Fibroblast of lung (primary cell): ENCODE measurements around the gene MAPKAP1. TPM values are rescaled to one million over a fixed set of nuclear protein-coding genes. Genes with fewer than 3 reads are reported as not detected.
A peak's percentile ranks its signal among the peaks of the same experiment; 100 is the strongest.

Experiments used
- DNase-seq, 2 donors: peaks; one replicate each; pipeline versions ENCODE4 v3.0.0 to v3.0.0-alpha.2; 2010; ENCODE audit warnings: low read depth in 2 of 2
- H2AFZ ChIP-seq: 2 replicates; pipeline ENCODE4 v1.5.1; 2012; ENCODE audit warnings: low read length, control low read depth, inconsistent platforms
- H3K27ac ChIP-seq: 2 replicates; pipeline ENCODE4 v1.5.1; 2011; ENCODE audit warnings: low read length, control low read depth; ENCODE audit not compliant: insufficient read depth
- H3K27me3 ChIP-seq: 2 replicates; pipeline ENCODE4 v1.5.1; 2011; ENCODE audit warnings: mild to moderate bottlenecking, low read length; ENCODE audit not compliant: control insufficient read depth, insufficient read depth
- H3K36me3 ChIP-seq: 2 replicates; pipeline ENCODE4 v1.5.1; 2011; ENCODE audit warnings: low read length; ENCODE audit not compliant: control insufficient read depth, insufficient read depth
- H3K4me1 ChIP-seq: 2 replicates; pipeline ENCODE4 v1.5.1; 2011; ENCODE audit warnings: low read length; ENCODE audit not compliant: control insufficient read depth, insufficient read depth; ENCODE audit errors: extremely low read depth
- H3K4me2 ChIP-seq: 2 replicates; pipeline ENCODE4 v1.5.1; 2011; ENCODE audit warnings: low read length, control low read depth; ENCODE audit not compliant: insufficient read depth; ENCODE audit errors: extremely low read depth
- H3K4me3 ChIP-seq, 4 experiments: fragments of 200-600 bp in 1 of 4; sonication (generic) in 1 of 4; replicated peaks in 1 of 4; 2 replicates each; pipeline ENCODE4 v1.5.1; 2011 to 2016; ENCODE audit warnings: low read length in 4 of 4, low read depth in 3 of 4, mild to moderate bottlenecking in 3 of 4, control low read depth in 2 of 4, inconsistent platforms in 1 of 4, mixed read lengths in 1 of 4; ENCODE audit not compliant: insufficient read depth in 1 of 4; ENCODE audit errors: control extremely low read depth in 1 of 4
- H3K79me2 ChIP-seq: 2 replicates; pipeline ENCODE4 v1.5.1; 2012; ENCODE audit warnings: mild to moderate bottlenecking, low read length, inconsistent platforms; ENCODE audit not compliant: control insufficient read depth, insufficient read depth
- H3K9ac ChIP-seq: 2 replicates; pipeline ENCODE4 v1.5.1; 2011; ENCODE audit warnings: mild to moderate bottlenecking, low read length, control low read depth; ENCODE audit not compliant: insufficient read depth
- H3K9me3 ChIP-seq: 2 replicates; pipeline ENCODE4 v1.5.1; 2012; ENCODE audit warnings: low read depth, low read length; ENCODE audit not compliant: control insufficient read depth, insufficient read depth
- H4K20me1 ChIP-seq: 2 replicates; pipeline ENCODE4 v1.5.1; 2011; ENCODE audit warnings: low read length; ENCODE audit not compliant: control insufficient read depth, insufficient read depth; ENCODE audit errors: extremely low read depth
- EZH2 ChIP-seq: IDR thresholded peaks from 2 replicates; pipeline ENCODE4 v1.5.1; 2012; ENCODE audit warnings: low read length, control low read depth, mild to moderate bottlenecking; ENCODE audit errors: missing control alignments
- polyA plus RNA-seq, 2 donors: library from polyadenylated mRNA; depleted of rRNA in 1 of 2; stranded (reverse) in 1 of 2; unstranded in 1 of 2; fragments of >200 nt; gene quantifications; 2 replicates each; pipeline ENCODE4 v1.2.1, GENCODE V29; 2011 to 2012; ENCODE audit warnings: missing spikeins in 1 of 2
- total RNA-seq: library from RNA; depleted of rRNA; stranded (reverse); fragments of >200 nt; gene quantifications from 2 replicates; pipeline ENCODE4 v1.2.1, GENCODE V29; 2014
- TF ChIP-seq, protein P1 (sequence below), 2 donors: IDR thresholded peaks in 1 of 2; conservative IDR thresholded peaks in 1 of 2; 1 replicate in 1 of 2; 2 replicates in 1 of 2; pipeline ENCODE4 v1.5.1; 2011 to 2012; ENCODE audit warnings: low read length in 2 of 2, control low read depth in 1 of 2, inconsistent platforms in 1 of 2, low read depth in 1 of 2, mild to moderate bottlenecking in 1 of 2

Gene MAPKAP1
- total and polyA plus RNA-seq, 2 donors (not counting 1 experiment from before 2014, with no cell fraction given) = 63.7 to 127 TPM

DNA sequence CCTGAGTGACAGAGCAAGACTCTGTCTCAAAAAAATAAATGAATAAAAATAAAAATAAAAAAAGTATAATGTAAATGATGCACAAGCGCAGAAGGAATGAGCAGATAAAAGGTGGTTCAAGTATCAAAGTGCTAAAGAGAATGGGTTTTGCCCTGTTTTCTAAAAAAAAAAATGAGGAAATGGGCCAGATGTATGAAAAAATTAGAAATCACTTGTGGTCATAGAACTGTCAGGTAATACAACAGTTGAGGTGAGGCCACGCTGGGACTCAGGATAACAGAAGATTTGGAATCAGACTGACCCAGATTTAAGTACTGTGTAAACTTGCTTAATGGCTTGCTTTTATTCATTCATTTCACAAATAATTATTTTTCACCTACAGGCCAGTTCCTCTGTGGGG lies 69.8 kb downstream of the MAPKAP1 start:
- Histone ChIP-seq H3K27me3 (no peaks in the 10 kb centered on the region), H3K4me3 (no peak overlapping the region), H2AFZ (no peak overlapping the region), H3K27ac (no peak overlapping the region), H3K9me3 (no peaks in the 10 kb centered on the region), H3K4me2 (no peak overlapping the region), H3K9ac (no peak overlapping the region), H4K20me1 (no peaks in the 10 kb centered on the region), H3K79me2 (peaks cover 20% of the 10 kb centered on the region), H3K36me3 (no peaks in the 10 kb centered on the region), H3K4me1 (peaks cover 9% of the 10 kb centered on the region)
- no peak for TF ChIP-seq EZH2
- TF ChIP-seq, protein P1, sequence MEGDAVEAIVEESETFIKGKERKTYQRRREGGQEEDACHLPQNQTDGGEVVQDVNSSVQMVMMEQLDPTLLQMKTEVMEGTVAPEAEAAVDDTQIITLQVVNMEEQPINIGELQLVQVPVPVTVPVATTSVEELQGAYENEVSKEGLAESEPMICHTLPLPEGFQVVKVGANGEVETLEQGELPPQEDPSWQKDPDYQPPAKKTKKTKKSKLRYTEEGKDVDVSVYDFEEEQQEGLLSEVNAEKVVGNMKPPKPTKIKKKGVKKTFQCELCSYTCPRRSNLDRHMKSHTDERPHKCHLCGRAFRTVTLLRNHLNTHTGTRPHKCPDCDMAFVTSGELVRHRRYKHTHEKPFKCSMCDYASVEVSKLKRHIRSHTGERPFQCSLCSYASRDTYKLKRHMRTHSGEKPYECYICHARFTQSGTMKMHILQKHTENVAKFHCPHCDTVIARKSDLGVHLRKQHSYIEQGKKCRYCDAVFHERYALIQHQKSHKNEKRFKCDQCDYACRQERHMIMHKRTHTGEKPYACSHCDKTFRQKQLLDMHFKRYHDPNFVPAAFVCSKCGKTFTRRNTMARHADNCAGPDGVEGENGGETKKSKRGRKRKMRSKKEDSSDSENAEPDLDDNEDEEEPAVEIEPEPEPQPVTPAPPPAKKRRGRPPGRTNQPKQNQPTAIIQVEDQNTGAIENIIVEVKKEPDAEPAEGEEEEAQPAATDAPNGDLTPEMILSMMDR (conservative IDR thresholded peaks at IDR 0.05 in 1 of 2, IDR thresholded peaks at IDR 0.05 in 1 of 2; ENCODE audit: low read depth in 1 of 2, low read length in 2 of 2) = no peak
- no peak for DNase-seq

GRCh38 chr9:125635888-125636287 lies 71.1 kb downstream of the MAPKAP1 start:
- TF ChIP-seq, protein P1 (conservative IDR thresholded peaks at IDR 0.05 in 1 of 2, IDR thresholded peaks at IDR 0.05 in 1 of 2; ENCODE audit: low read depth in 1 of 2, low read length in 2 of 2) = no peak
- no peak for TF ChIP-seq EZH2
- peaks cover 27% of the 10 kb centered on the region for H3K79me2 ChIP-seq
- H3K9me3 ChIP-seq = no peaks in the 10 kb centered on the region
- no peaks in the 10 kb centered on the region for H3K27me3 ChIP-seq
- peaks cover 10% of the 10 kb centered on the region for H3K4me1 ChIP-seq
- no peak overlapping the region for H3K9ac ChIP-seq
- DNase-seq = no peak
- no peaks in the 10 kb centered on the region for H4K20me1 ChIP-seq
- no peak overlapping the region for H3K4me3 ChIP-seq
- no peaks in the 10 kb centered on the region for H3K36me3 ChIP-seq
- H2AFZ ChIP-seq = no peak overlapping the region
- H3K27ac ChIP-seq = no peak overlapping the region
- no peak overlapping the region for H3K4me2 ChIP-seq

DNA sequence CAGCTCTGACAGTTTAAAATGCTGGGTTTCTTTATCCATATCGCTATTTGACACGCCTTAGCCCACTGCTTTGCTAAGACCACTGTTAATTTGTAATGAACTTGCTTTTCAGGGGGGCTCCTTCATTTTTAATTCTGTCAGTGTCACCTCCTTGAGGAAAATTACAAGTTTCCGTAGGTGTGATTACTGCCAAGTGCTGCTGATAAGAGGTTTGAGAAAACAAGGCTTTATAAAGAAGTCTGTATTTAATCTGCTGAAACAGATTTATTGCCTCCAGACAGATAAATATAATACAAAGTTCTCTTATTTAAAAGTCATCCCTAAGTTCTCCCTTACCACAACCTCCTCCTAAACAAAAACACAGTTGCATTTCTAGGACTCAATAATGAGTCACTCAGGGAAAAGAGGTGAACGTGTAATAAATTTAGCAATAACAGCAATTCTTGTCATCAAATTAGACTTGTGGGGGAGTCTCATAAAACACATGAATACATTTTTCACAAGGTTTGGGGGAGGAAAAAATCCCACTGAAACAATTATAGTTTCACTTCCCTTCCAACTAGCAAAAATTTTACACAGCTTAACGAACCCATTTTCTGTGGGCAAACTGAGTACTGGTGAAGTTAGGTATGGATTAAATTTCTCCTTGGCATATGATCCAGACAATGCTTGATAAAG lies 72.8 kb downstream of the MAPKAP1 start:
- TF ChIP-seq, protein P1 (conservative IDR thresholded peaks at IDR 0.05 in 1 of 2, IDR thresholded peaks at IDR 0.05 in 1 of 2; ENCODE audit: low read depth in 1 of 2, low read length in 2 of 2) = no peak
- TF ChIP-seq EZH2 = no peak
- peak in 1 of 2 donors; percentile 57 for DNase-seq
- no peaks in the 10 kb centered on the region for H3K9me3 ChIP-seq
- no peak overlapping the region for H3K9ac ChIP-seq
- no peaks in the 10 kb centered on the region for H3K36me3 ChIP-seq
- H3K79me2 ChIP-seq = peaks cover 36% of the 10 kb centered on the region
- H3K27ac ChIP-seq = no peak overlapping the region
- no peaks in the 10 kb centered on the region for H4K20me1 ChIP-seq
- H3K4me3 ChIP-seq = no peak overlapping the region
- no peaks in the 10 kb centered on the region for H3K27me3 ChIP-seq
- no peak overlapping the region for H2AFZ ChIP-seq
- H3K4me1 ChIP-seq = peaks cover 10% of the 10 kb centered on the region
- H3K4me2 ChIP-seq = no peak overlapping the region
